Mucosa of stomach (tissue), 1 donor: ENCODE results near the gene MAGI2.

Experiments
- H3K27me3 ChIP-seq: one replicate; pipeline ENCODE4 v1.7.0; 2013; ENCODE audit warnings: mild to moderate bottlenecking, low read length; ENCODE audit not compliant: control insufficient read depth, insufficient read depth
- H3K36me3 ChIP-seq: one replicate; pipeline ENCODE4 v1.7.0; 2013; ENCODE audit warnings: low read length; ENCODE audit not compliant: control insufficient read depth, insufficient read depth
- H3K4me1 ChIP-seq: one replicate; pipeline ENCODE4 v1.7.0; 2013; ENCODE audit warnings: mild to moderate bottlenecking, low read length; ENCODE audit not compliant: control insufficient read depth, insufficient read depth
- H3K4me3 ChIP-seq: one replicate; pipeline ENCODE4 v1.7.0; 2013; ENCODE audit warnings: low read length
- H3K9ac ChIP-seq: one replicate; pipeline ENCODE4 v1.7.0; 2013; ENCODE audit warnings: mild to moderate bottlenecking, low read length, moderate library complexity
- H3K9me3 ChIP-seq: one replicate; pipeline ENCODE4 v1.7.0; 2013; ENCODE audit warnings: mild to moderate bottlenecking, low read length, moderate library complexity; ENCODE audit not compliant: control insufficient read depth
- donor health status: Pancreatic carcinoma.

Gene MAGI2

GRCh38 chr7:77982926-77983550 is 1470.4 kb downstream of the MAGI2 start:
- Histone ChIP-seq H3K36me3 (no peaks in the 10 kb centered on the region), H3K4me1 (no peaks in the 10 kb centered on the region), H3K4me3 (no peak overlapping the region), H3K9me3 (no peaks in the 10 kb centered on the region), H3K9ac (no peak overlapping the region), H3K27me3 (no peaks in the 10 kb centered on the region)

GRCh38 chr7:77980087-77980713 is 1473.3 kb downstream of the MAGI2 start:
- Histone ChIP-seq H3K9me3 (no peaks in the 10 kb centered on the region), H3K27me3 (no peaks in the 10 kb centered on the region), H3K9ac (no peak overlapping the region), H3K4me3 (no peak overlapping the region), H3K4me1 (no peaks in the 10 kb centered on the region), H3K36me3 (no peaks in the 10 kb centered on the region)

- Histone ChIP-seq H3K4me1 (no peaks in the 10 kb centered on the region), H3K36me3 (no peaks in the 10 kb centered on the region), H3K9me3 (no peaks in the 10 kb centered on the region), H3K4me3 (no peak overlapping the region), H3K27me3 (no peaks in the 10 kb centered on the region), H3K9ac (no peak overlapping the region)
Observed at GRCh38 chr7:77979219-77979618, 1474.2 kb downstream of the MAGI2 start.

GRCh38 chr7:77975672-77976480 is 1477.6 kb downstream of the MAGI2 start:
- H3K4me1 ChIP-seq, result no peaks in the 10 kb centered on the region
- H3K27me3 ChIP-seq, result no peaks in the 10 kb centered on the region
- no peaks in the 10 kb centered on the region for H3K36me3 ChIP-seq

GRCh38 chr7:77971726-77972125 is 1481.7 kb downstream of the MAGI2 start:
- no peaks in the 10 kb centered on the region for H3K27me3 ChIP-seq
- no peaks in the 10 kb centered on the region for H3K9me3 ChIP-seq
- H3K4me1 ChIP-seq, result no peaks in the 10 kb centered on the region
- no peak overlapping the region for H3K4me3 ChIP-seq
- H3K36me3 ChIP-seq, result no peaks in the 10 kb centered on the region
- H3K9ac ChIP-seq, result no peak overlapping the region

More at GRCh38 chr7:77975672-77976480, 1477.6 kb downstream of the MAGI2 start:
- H3K9me3 ChIP-seq, result no peaks in the 10 kb centered on the region
- no peak overlapping the region for H3K9ac ChIP-seq
- H3K4me3 ChIP-seq, result no peak overlapping the region

GRCh38 chr7:77967429-77967828 is 1486.0 kb downstream of the MAGI2 start:
- Histone ChIP-seq H3K36me3 (no peaks in the 10 kb centered on the region), H3K27me3 (no peaks in the 10 kb centered on the region), H3K4me1 (no peaks in the 10 kb centered on the region), H3K9me3 (no peaks in the 10 kb centered on the region), H3K9ac (no peak overlapping the region), H3K4me3 (no peak overlapping the region)
